AG04449 (cell line): ENCODE data around the gene ADGRF4.

Experiments
- CTCF ChIA-PET: fragments of 350-600 bp; formaldehyde crosslinking; extraction: SDS; loops from one replicate; lab custom pipeline; 2021; ENCODE audit warnings: antibody characterized with exemption; lab: Yijun Ruan, JAX
- POLR2A ChIA-PET: fragments of 400-600, 350-600 bp; formaldehyde crosslinking; extraction: SDS; loops from one replicate; lab custom pipeline; 2020; ENCODE audit warnings: antibody characterized with exemption, inconsistent platforms; lab: Yijun Ruan, JAX
- DNase-seq: peaks from one replicate; pipeline ENCODE4 v3.0.0-alpha.2; 2010; ENCODE audit warnings: low read depth, low spot score
- H3K4me3 ChIP-seq: 2 replicates; pipeline ENCODE4 v1.5.1; 2011; ENCODE audit warnings: low read depth, mild to moderate bottlenecking, control low read depth, low read length
- CTCF ChIP-seq: IDR thresholded peaks from one replicate; pipeline ENCODE4 v1.5.1; 2011; ENCODE audit warnings: mild to moderate bottlenecking, moderate library complexity, low read length, control low read depth, inconsistent platforms; ENCODE audit not compliant: insufficient read depth; ENCODE audit errors: missing control alignments

Gene ADGRF4

GRCh38 chr6:47698342-47698787, at the start of gene ADGRF4:
Gene ADGRF4 (plus strand): TSS chr6:47698580. CDS start chr6:47707246, 8,666 bp downstream.
- ChIA-PET POLR2A (no interaction called here), CTCF (no interaction called here)
- no peak within 1 kb of the TSS for H3K4me3 ChIP-seq
- TF ChIP-seq CTCF, result no peak
- no peak for DNase-seq

GRCh38 chr6:47650553-47651432, 47.6 kb upstream of the ADGRF4 start:
- H3K4me3 ChIP-seq, result no peak overlapping the region
- no peak for DNase-seq
- POLR2A ChIA-PET, result no interaction called here
- TF ChIP-seq CTCF, result no peak
- CTCF ChIA-PET, result interaction anchor here (0.6 to 2.5 kb wide), 6 partner anchors 10 to 553 kb away, joined by 3 to 10 read pairs (median 3); no protein-coding TSS in a partner anchor

- ChIA-PET POLR2A (no interaction called here), CTCF (interaction anchor here (1.4 to 2.5 kb wide), 5 partner anchors 20 to 554 kb away, joined by 3 to 10 read pairs (median 5); no protein-coding TSS in a partner anchor)
- TF ChIP-seq CTCF, result no peak
- H3K4me3 ChIP-seq, result peak overlapping the region; percentile 27; the same call in 1 of the 2 replicates
- DNase-seq, result no peak
Observed at GRCh38 chr6:47651505-47651944, 46.9 kb upstream of the ADGRF4 start.

GRCh38 chr6:47653706-47654105, 44.7 kb upstream of the ADGRF4 start:
- CTCF ChIA-PET, result interaction anchor here (1.1 kb wide), 1 partner anchor 127 kb away, joined by 3 read pairs; no protein-coding TSS in a partner anchor
- no peak for DNase-seq
- no peak overlapping the region for H3K4me3 ChIP-seq
- no peak for TF ChIP-seq CTCF
- POLR2A ChIA-PET, result no interaction called here

GRCh38 chr6:47654255-47654654, 44.1 kb upstream of the ADGRF4 start:
- DNase-seq, result no peak
- CTCF ChIA-PET, result interaction anchor here (1.1 kb wide), 1 partner anchor 126 kb away, joined by 3 read pairs; no protein-coding TSS in a partner anchor
- no peak for TF ChIP-seq CTCF
- H3K4me3 ChIP-seq, result no peak overlapping the region
- POLR2A ChIA-PET, result no interaction called here

GRCh38 chr6:47655719-47656595, 42.4 kb upstream of the ADGRF4 start:
- TF ChIP-seq CTCF, result no peak
- no peak overlapping the region for H3K4me3 ChIP-seq
- CTCF ChIA-PET, result interaction anchor here (1.3 kb wide), 1 partner anchor 124 kb away, joined by 3 read pairs; no protein-coding TSS in a partner anchor
- DNase-seq, result no peak
- POLR2A ChIA-PET, result no interaction called here
